GM12878 (cell line): ENCODE results near the gene TSBP1. TPM values are rescaled to one million over a fixed set of nuclear protein-coding genes. Genes with fewer than 3 reads are reported as not detected.

Experiments used
- ATAC-seq: fragments of 200-7000 bp; cut with Tn5 transposase; 3 replicates; pipeline ENCODE4 v1.9.1; 2020; ENCODE audit warnings: mild to moderate bottlenecking, moderate library complexity
- BruUV-seq: library from RNA; stranded (reverse); fragments of 400-500 nt; replicated peaks from 2 replicates; lab custom pipeline; 2021; lab: Mats Ljungman, UMichigan
- CTCF ChIA-PET: fragments of 300-600 bp; sonication (Branson Sonifier 250); formaldehyde crosslinking; extraction: SDS; loops from one replicate; lab custom pipeline; 2021; ENCODE audit warnings: inconsistent platforms; lab: Yijun Ruan, JAX
- POLR2A ChIA-PET: fragments of 350-600 bp; formaldehyde crosslinking; extraction: SDS; loops from one replicate; lab custom pipeline; 2021; ENCODE audit warnings: inconsistent platforms; lab: Charles Lee
- RAD21 ChIA-PET: fragments of 300-600 bp; sonication (Branson Sonifier 250); formaldehyde crosslinking; loops from one replicate; lab custom pipeline; 2023; ENCODE audit warnings: antibody characterized with exemption; ENCODE audit not compliant: unreplicated experiment; lab: Charles Lee
- SMC1A ChIA-PET: fragments of 300-600 bp; sonication (Branson Sonifier 250); formaldehyde crosslinking; loops from one replicate; lab custom pipeline; 2023; ENCODE audit not compliant: unreplicated experiment, uncharacterized antibody; lab: Charles Lee
- DNase-seq: peaks from one replicate; pipeline ENCODE4 v3.0.0-alpha.2; 2011; ENCODE audit warnings: low read depth, low spot score
- FAIRE-seq: peaks from 3 replicates; lab custom pipeline; 2011; peaks lifted over from hg19 to GRCh38; lab: Jason Lieb, UNC
- H2AFZ ChIP-seq: 2 replicates; pipeline ENCODE4 v1.6.0; 2011; ENCODE audit warnings: low read depth, low read length, control low read depth; ENCODE audit not compliant: control insufficient read depth
- H3K27ac ChIP-seq: 2 replicates; pipeline ENCODE4 v1.5.1; 2011; ENCODE audit warnings: control low read depth; ENCODE audit not compliant: control insufficient read depth, insufficient read depth
- H3K27me3 ChIP-seq, 2 experiments: replicated peaks in 1 of 2; 2 replicates each; pipeline versions ENCODE4 v1.6.0 to v1.6.1; 2011; ENCODE audit warnings: low read length in 1 of 2; ENCODE audit not compliant: control insufficient read depth in 2 of 2, insufficient read depth in 2 of 2
- H3K36me3 ChIP-seq, 2 experiments: 2 replicates each; pipeline ENCODE4 v1.5.1; 2011; ENCODE audit warnings: low read length in 1 of 2; ENCODE audit not compliant: control insufficient read depth in 2 of 2, insufficient read depth in 2 of 2
- H3K4me1 ChIP-seq: 2 replicates; pipeline ENCODE4 v1.6.1; 2011; ENCODE audit warnings: mild to moderate bottlenecking, low read length, moderate library complexity, mixed read lengths; ENCODE audit not compliant: control insufficient read depth, insufficient read depth
- H3K4me2 ChIP-seq: 2 replicates; pipeline ENCODE4 v1.6.0; 2011; ENCODE audit warnings: control low read depth; ENCODE audit not compliant: control insufficient read depth, insufficient read depth
- H3K4me3 ChIP-seq: fragments of 200-600 bp; sonication (generic); 2 replicates; pipeline ENCODE4 v1.5.1; 2016
- H3K79me2 ChIP-seq: 2 replicates; pipeline ENCODE4 v1.6.0; 2011; ENCODE audit warnings: low read length; ENCODE audit not compliant: control insufficient read depth, insufficient read depth
- H3K9ac ChIP-seq: 2 replicates; pipeline ENCODE4 v1.8.0; 2011; ENCODE audit warnings: low read length, control low read depth, mixed read lengths; ENCODE audit not compliant: control insufficient read depth, insufficient read depth
- H3K9me3 ChIP-seq: replicated peaks from 3 replicates; pipeline ENCODE4 v1.5.1; 2011; ENCODE audit warnings: mild to moderate bottlenecking, low read length; ENCODE audit not compliant: control insufficient read depth, insufficient read depth
- H4K20me1 ChIP-seq: 2 replicates; pipeline ENCODE4 v1.6.0; 2011; ENCODE audit not compliant: control insufficient read depth, insufficient read depth
- GATAD2B ChIP-seq: fragments of 450-650 bp; conservative IDR thresholded peaks from 2 replicates; pipeline ENCODE4 v1.6.1; 2017; ENCODE audit warnings: low read depth, mild to moderate bottlenecking, moderate library complexity
- TCF7 ChIP-seq: IDR thresholded peaks from 2 replicates; pipeline ENCODE4 v1.6.1; 2014; ENCODE audit warnings: antibody characterized with exemption, borderline replicate concordance
- YY1 ChIP-seq: IDR thresholded peaks from 2 replicates; pipeline ENCODE4 v1.6.1; 2011; ENCODE audit warnings: low read depth, mild to moderate bottlenecking, low read length
- ZSCAN29 ChIP-seq: fragments of 450-650 bp; IDR thresholded peaks from 2 replicates; pipeline ENCODE4 v1.6.1; 2017; ENCODE audit warnings: mild to moderate bottlenecking, moderate library complexity
- WGBS: methylation state at CpG from one replicate; pipeline ENCODE4 v1.1.6; 2016; ENCODE audit warnings: low lambda C conversion rate; ENCODE audit not compliant: insufficient replicate concordance, insufficient coverage; ENCODE audit errors: missing lambda C conversion rate; 5-methylcytosine and 5-hydroxymethylcytosine counted together
- in situ Hi-C: fragments of 300-500 bp; cut with MboI; formaldehyde crosslinking; loops from 9 replicates; pipeline ENCODE4 v1.14.3; 2018; ENCODE audit warnings: mixed read lengths
- intact Hi-C: fragments of 100-400 bp; cut with micrococcal nuclease; formaldehyde crosslinking; loops from one replicate; pipeline ENCODE4 v1.14.2; 2022; ENCODE audit not compliant: unreplicated experiment
- polyA plus RNA-seq, 11 experiments: library from polyadenylated mRNA; depleted of rRNA in 4 of 11; unstranded in 6 of 11; stranded (reverse) in 5 of 11; fragments of >200 nt; fragmentation: Nextera tagmentation in 4 of 11; fragmentation: Illumina TruSeq in 1 of 11; extraction: Ambion mirVana in 4 of 11; extraction: Trizol in 1 of 11; gene quantifications; 1 replicate in 1 of 11; 2 replicates in 10 of 11; pipeline versions ENCODE4 v1.2.1 to v1.2.3, GENCODE V29; 2011 to 2016; ENCODE audit warnings: inconsistent platforms in 2 of 11, missing spikeins in 2 of 11, low read depth in 1 of 11
- total RNA-seq, 4 experiments: library from RNA; depleted of rRNA in 3 of 4; stranded (reverse); fragments of >200 nt in 3 of 4; fragmentation: Illumina TruSeq in 1 of 4; extraction: Trizol in 1 of 4; gene quantifications; 2 replicates each; pipeline versions ENCODE4 v1.2.1 to v1.2.3, GENCODE V29; 2013 to 2021
- TF ChIP-seq, protein P1 (sequence below): IDR thresholded peaks from 2 replicates; pipeline ENCODE4 v1.6.1; 2012; ENCODE audit warnings: improper control_type of control experiment, low read depth, low read length; ENCODE audit not compliant: insufficient replicate concordance
- TF ChIP-seq, protein P2 (sequence below): fragments of 450-650 bp; formaldehyde crosslinking; IDR thresholded peaks from 2 replicates; pipeline ENCODE4 v1.5.0; 2022; ENCODE audit warnings: mild to moderate bottlenecking, missing genetic modification characterization

Gene TSBP1
- total and polyA plus RNA-seq, 10 of the 15 experiments (the other 5 are each of a cell fraction or from before 2014, with no cell fraction given): not detected

DNA sequence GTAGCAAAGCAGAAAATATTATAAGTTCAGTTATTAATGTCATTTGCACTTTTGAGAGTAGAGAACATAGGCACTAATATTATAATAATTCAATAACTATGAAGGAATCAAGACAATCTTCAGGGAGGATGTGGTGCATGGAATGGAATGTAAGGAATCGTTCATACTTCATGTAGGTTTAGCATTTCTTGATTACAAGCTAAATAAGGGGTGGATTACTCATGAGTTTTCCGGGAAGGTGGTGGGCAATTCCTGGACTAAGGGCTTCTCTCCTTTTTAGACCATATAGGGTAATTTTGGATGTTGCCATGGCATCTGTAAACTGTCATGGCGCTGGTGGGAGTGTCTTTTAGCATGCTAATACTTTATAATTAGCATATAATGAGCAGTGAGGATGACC, 44.3 kb upstream of the TSBP1 start:
- H3K27ac ChIP-seq: no peak overlapping the region
- no peaks in the 10 kb centered on the region for H4K20me1 ChIP-seq
- FAIRE-seq: no peak
- peaks cover 0 to 1% of the 10 kb centered on the region in 2 experiments; a peak in 2 of 4 replicates for H3K27me3 ChIP-seq
- CTCF ChIA-PET: interaction anchor here (0.6 to 11.1 kb wide), 13 partner anchors 9 to 569 kb away, joined by 3 to 200 read pairs (median 8); no protein-coding TSS in a partner anchor
- 50% methylated on average over 3 of the region's 3 CpGs for WGBS
- 0 out of 2 replicates have a peak, but pooled peaks have one; percentile 22 for TF ChIP-seq YY1
- TF ChIP-seq TCF7: no peak
- RAD21 ChIA-PET: interaction anchor here (0.9 to 7.5 kb wide), 6 partner anchors 17 to 370 kb away, joined by 3 to 72 read pairs (median 8); no protein-coding TSS in a partner anchor
- H3K9ac ChIP-seq: no peak overlapping the region
- no TSS peak for BruUV-seq
- no peaks in the 10 kb centered on the region for H3K36me3 ChIP-seq
- intact Hi-C loops (no loop called here), in situ Hi-C loops (no loop called here)
- H3K9me3 ChIP-seq: no peaks in the 10 kb centered on the region
- H2AFZ ChIP-seq: no peak overlapping the region
- ATAC-seq: no peak
- POLR2A ChIA-PET: interaction anchor here (0.6 kb wide), 1 partner anchor 742 kb away, joined by 3 read pairs; no protein-coding TSS in a partner anchor
- DNase-seq: no peak
- H3K4me3 ChIP-seq: no peak overlapping the region
- no peaks in the 10 kb centered on the region for H3K4me1 ChIP-seq
- H3K79me2 ChIP-seq: no peaks in the 10 kb centered on the region
- SMC1A ChIA-PET: interaction anchor here (0.7 to 6.5 kb wide), 10 partner anchors 10 to 452 kb away, joined by 3 to 99 read pairs (median 32); no protein-coding TSS in a partner anchor
- H3K4me2 ChIP-seq: peak overlapping the region; percentile 76; the same call in 1 of the 2 replicates

DNA sequence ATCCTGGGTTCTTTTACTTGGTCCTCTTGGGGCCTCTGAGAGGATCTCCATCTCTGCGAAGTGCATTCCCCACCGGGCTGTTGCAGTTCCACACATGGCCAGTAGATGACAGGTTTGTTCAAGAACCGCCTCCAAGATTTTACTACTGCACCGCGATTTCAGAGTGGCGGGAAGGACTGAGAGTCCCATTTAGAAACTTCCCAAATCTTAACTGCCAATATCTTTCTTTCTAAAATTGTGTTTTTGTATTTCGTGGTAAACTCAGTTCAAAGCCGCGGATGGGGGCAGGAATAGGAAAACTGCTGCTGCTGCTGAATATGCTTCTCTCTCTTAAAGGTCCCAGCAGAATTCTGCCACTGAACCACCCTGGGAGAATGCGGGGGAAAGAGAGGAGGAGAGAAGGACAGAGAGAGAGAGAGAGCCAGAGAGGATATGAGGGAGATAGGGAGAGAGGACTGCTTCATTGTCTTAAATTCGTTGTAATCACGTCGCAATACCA, 43.9 kb upstream of the TSBP1 start:
- peaks cover 0 to 1% of the 10 kb centered on the region in 2 experiments; a peak in 2 of 4 replicates for H3K27me3 ChIP-seq
- peak; percentile 52 for FAIRE-seq
- ChIA-PET CTCF (interaction anchor here (1.0 to 11.1 kb wide), 16 partner anchors 9 to 569 kb away, joined by 3 to 200 read pairs (median 15); partner anchors contain the start of gene BTNL2), RAD21 (interaction anchor here (1.0 to 7.5 kb wide), 8 partner anchors 17 to 453 kb away, joined by 3 to 72 read pairs (median 12); no protein-coding TSS in a partner anchor), SMC1A (interaction anchor here (0.7 to 6.5 kb wide), 11 partner anchors 10 to 453 kb away, joined by 3 to 99 read pairs (median 30); no protein-coding TSS in a partner anchor), POLR2A (interaction anchor here (0.6 kb wide), 1 partner anchor 742 kb away, joined by 3 read pairs; no protein-coding TSS in a partner anchor)
- H2AFZ ChIP-seq: peak overlapping the region; percentile 38
- no peak overlapping the region for H3K9ac ChIP-seq
- no peak overlapping the region for H3K27ac ChIP-seq
- peak; percentile 86 for ATAC-seq
- DNase-seq: no peak
- H4K20me1 ChIP-seq: no peaks in the 10 kb centered on the region
- no peak overlapping the region for H3K4me3 ChIP-seq
- H3K36me3 ChIP-seq: no peaks in the 10 kb centered on the region
- intact Hi-C loops (loop anchor here (2.0 kb wide), 1 partner anchor 371 kb away; no protein-coding TSS in a partner anchor), in situ Hi-C loops (no loop called here)
- peak overlapping the region; percentile 76 for H3K4me2 ChIP-seq
- BruUV-seq: no TSS peak
- no peaks in the 10 kb centered on the region for H3K9me3 ChIP-seq
- no peaks in the 10 kb centered on the region for H3K4me1 ChIP-seq
- H3K79me2 ChIP-seq: no peaks in the 10 kb centered on the region
- WGBS: 11% methylated on average over 13 of the region's 13 CpGs
- TF ChIP-seq GATAD2B (no peak), YY1 (peak; percentile 67), ZSCAN29 (no peak)
- TF ChIP-seq, protein P1, sequence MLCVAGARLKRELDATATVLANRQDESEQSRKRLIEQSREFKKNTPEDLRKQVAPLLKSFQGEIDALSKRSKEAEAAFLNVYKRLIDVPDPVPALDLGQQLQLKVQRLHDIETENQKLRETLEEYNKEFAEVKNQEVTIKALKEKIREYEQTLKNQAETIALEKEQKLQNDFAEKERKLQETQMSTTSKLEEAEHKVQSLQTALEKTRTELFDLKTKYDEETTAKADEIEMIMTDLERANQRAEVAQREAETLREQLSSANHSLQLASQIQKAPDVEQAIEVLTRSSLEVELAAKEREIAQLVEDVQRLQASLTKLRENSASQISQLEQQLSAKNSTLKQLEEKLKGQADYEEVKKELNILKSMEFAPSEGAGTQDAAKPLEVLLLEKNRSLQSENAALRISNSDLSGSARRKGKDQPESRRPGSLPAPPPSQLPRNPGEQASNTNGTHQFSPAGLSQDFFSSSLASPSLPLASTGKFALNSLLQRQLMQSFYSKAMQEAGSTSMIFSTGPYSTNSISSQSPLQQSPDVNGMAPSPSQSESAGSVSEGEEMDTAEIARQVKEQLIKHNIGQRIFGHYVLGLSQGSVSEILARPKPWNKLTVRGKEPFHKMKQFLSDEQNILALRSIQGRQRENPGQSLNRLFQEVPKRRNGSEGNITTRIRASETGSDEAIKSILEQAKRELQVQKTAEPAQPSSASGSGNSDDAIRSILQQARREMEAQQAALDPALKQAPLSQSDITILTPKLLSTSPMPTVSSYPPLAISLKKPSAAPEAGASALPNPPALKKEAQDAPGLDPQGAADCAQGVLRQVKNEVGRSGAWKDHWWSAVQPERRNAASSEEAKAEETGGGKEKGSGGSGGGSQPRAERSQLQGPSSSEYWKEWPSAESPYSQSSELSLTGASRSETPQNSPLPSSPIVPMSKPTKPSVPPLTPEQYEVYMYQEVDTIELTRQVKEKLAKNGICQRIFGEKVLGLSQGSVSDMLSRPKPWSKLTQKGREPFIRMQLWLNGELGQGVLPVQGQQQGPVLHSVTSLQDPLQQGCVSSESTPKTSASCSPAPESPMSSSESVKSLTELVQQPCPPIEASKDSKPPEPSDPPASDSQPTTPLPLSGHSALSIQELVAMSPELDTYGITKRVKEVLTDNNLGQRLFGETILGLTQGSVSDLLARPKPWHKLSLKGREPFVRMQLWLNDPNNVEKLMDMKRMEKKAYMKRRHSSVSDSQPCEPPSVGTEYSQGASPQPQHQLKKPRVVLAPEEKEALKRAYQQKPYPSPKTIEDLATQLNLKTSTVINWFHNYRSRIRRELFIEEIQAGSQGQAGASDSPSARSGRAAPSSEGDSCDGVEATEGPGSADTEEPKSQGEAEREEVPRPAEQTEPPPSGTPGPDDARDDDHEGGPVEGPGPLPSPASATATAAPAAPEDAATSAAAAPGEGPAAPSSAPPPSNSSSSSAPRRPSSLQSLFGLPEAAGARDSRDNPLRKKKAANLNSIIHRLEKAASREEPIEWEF: no peak
- TF ChIP-seq, protein P2, sequence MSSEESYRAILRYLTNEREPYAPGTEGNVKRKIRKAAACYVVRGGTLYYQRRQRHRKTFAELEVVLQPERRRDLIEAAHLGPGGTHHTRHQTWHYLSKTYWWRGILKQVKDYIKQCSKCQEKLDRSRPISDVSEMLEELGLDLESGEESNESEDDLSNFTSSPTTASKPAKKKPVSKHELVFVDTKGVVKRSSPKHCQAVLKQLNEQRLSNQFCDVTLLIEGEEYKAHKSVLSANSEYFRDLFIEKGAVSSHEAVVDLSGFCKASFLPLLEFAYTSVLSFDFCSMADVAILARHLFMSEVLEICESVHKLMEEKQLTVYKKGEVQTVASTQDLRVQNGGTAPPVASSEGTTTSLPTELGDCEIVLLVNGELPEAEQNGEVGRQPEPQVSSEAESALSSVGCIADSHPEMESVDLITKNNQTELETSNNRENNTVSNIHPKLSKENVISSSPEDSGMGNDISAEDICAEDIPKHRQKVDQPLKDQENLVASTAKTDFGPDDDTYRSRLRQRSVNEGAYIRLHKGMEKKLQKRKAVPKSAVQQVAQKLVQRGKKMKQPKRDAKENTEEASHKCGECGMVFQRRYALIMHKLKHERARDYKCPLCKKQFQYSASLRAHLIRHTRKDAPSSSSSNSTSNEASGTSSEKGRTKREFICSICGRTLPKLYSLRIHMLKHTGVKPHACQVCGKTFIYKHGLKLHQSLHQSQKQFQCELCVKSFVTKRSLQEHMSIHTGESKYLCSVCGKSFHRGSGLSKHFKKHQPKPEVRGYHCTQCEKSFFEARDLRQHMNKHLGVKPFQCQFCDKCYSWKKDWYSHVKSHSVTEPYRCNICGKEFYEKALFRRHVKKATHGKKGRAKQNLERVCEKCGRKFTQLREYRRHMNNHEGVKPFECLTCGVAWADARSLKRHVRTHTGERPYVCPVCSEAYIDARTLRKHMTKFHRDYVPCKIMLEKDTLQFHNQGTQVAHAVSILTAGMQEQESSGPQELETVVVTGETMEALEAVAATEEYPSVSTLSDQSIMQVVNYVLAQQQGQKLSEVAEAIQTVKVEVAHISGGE (CRISPR knock-in tag): no peak
